ENCODE measurements around the gene TRIP10. TPM values are rescaled to one million over a fixed set of nuclear protein-coding genes. Genes with fewer than 3 reads are reported as not detected.

The TRIP10 gene
- total and polyA plus RNA-seq, 8 donors: 30.1 to 111 (median 66.8) TPM

DNA sequence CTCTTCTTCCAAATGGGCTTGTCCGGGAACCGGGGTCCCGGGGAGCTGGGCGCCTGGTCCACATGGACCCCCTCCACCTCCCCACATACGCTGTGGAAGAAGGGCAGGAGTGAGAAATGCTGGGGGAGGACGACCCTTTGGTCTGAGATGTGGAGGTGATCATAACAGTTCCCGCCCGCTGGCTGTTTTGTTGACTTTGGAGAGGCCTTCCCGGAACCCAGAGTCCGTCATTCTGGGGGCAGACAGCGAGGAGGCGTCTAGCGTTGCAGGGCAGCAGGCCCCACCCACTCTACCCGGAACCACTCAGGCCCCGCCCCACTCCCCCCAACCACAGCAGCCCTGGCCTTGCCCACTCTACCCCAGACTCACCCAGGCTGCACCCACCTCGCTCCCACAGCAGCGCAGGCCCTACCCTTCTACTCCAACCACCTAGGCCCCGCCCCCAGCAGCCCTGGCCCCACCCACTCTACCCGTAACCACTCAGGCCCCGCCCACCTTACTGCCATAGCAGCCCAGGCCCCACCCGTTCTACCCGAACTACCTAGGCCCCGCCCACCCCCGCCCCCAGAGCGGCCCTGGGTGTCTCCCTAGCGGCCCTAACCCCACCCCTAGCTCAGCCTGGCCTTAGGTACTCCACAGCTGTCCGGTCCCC lies 9.2 kb upstream of the TRIP10 start:
- WGBS, 5 donors: 33 to 51% (median 36%) methylated on average over 25 to 27 of the region's 27 CpGs
- TF ChIP-seq, protein P1, sequence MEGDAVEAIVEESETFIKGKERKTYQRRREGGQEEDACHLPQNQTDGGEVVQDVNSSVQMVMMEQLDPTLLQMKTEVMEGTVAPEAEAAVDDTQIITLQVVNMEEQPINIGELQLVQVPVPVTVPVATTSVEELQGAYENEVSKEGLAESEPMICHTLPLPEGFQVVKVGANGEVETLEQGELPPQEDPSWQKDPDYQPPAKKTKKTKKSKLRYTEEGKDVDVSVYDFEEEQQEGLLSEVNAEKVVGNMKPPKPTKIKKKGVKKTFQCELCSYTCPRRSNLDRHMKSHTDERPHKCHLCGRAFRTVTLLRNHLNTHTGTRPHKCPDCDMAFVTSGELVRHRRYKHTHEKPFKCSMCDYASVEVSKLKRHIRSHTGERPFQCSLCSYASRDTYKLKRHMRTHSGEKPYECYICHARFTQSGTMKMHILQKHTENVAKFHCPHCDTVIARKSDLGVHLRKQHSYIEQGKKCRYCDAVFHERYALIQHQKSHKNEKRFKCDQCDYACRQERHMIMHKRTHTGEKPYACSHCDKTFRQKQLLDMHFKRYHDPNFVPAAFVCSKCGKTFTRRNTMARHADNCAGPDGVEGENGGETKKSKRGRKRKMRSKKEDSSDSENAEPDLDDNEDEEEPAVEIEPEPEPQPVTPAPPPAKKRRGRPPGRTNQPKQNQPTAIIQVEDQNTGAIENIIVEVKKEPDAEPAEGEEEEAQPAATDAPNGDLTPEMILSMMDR (IDR thresholded peaks at IDR 0.05): no peak
- TF ChIP-seq POLR2A (IDR thresholded peaks at IDR 0.05): no peak
- TF ChIP-seq POLR2AphosphoS5 (IDR thresholded peaks at IDR 0.05): no peak
- no peak for TF ChIP-seq EP300 (IDR thresholded peaks at IDR 0.05)
- Histone ChIP-seq H3K27me3 (no peaks in the 10 kb centered on the region), H3K36me3 (peaks cover 10 to 49% (median 37%) of the 10 kb centered on the region in 4 donors), H3K4me3 (peak overlapping the region; percentile 22 to 40 (median 30)), H3K9me3 (no peaks in the 10 kb centered on the region), H3K27ac (peak overlapping the region in 4 of 5 donors; percentile 48 to 77 (median 62)), H3K4me1 (peaks cover 13 to 35% (median 18%) of the 10 kb centered on the region in 4 donors)
- peak; percentile 92 to 96 for DNase-seq
- intact Hi-C loops (cut with DNase I; ENCODE audit: low total_unique reads): loop anchor here (10.0 kb wide), 1 partner anchor 135 kb away; no protein-coding TSS in a partner anchor

DNA sequence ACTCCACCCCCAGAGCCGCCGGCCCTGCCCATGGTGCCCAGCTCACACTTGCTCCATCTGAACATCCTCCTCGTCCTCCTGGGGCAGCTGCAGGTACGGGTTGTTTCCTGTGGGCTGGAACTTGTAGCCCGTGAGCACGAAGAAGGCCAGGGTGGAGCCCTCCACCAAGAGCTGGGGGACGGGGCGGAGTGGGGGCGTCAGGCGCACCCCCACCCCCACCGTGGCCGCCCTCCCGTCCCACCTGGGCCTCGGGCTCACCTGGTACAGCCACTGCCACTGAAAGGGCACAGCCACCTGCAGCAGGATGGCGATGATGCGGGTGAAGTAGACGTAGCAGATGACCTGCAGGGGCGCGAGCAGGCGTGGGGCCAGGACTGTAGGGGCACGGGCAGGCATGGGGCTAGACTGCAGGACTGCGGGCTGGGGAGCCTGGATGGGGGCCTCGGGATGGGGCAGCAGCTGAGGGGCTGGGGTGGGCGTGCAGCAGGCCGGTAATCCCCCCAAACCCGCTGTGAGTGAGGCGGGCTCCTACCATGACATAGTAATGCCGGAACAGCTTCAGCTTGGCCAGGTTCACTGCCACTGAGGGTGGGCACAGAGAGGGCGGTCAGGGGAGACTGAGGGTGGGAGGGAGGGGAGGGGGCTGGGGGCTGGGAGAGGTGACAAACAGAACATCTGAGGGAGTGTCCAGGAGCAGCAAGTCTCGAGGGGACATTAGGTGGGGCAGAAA lies 8.4 kb upstream of the TRIP10 start:
- WGBS, 5 donors: 70 to 90% (median 79%) methylated on average over 17 to 30 of the region's 30 CpGs
- H3K36me3 ChIP-seq: peaks cover 10 to 50% (median 37%) of the 10 kb centered on the region in 4 donors
- DNase-seq: no peak
- H3K27ac ChIP-seq: peak overlapping the region in 4 of 5 donors; percentile 48 to 77 (median 62)
- H3K9me3 ChIP-seq: no peaks in the 10 kb centered on the region
- intact Hi-C loops (cut with DNase I; ENCODE audit: low total_unique reads): loop anchor here (10.0 kb wide), 1 partner anchor 134 kb away; no protein-coding TSS in a partner anchor
- no peak for TF ChIP-seq POLR2A (IDR thresholded peaks at IDR 0.05)
- TF ChIP-seq POLR2AphosphoS5 (IDR thresholded peaks at IDR 0.05): no peak
- TF ChIP-seq EP300 (IDR thresholded peaks at IDR 0.05): no peak
- TF ChIP-seq, protein P1 (IDR thresholded peaks at IDR 0.05): no peak
- H3K27me3 ChIP-seq: no peaks in the 10 kb centered on the region
- peaks cover 21 to 43% (median 26%) of the 10 kb centered on the region in 4 donors for H3K4me1 ChIP-seq
- H3K4me3 ChIP-seq: peak overlapping the region in 3 of 4 donors; percentile 22 to 28 (median 27)

DNA sequence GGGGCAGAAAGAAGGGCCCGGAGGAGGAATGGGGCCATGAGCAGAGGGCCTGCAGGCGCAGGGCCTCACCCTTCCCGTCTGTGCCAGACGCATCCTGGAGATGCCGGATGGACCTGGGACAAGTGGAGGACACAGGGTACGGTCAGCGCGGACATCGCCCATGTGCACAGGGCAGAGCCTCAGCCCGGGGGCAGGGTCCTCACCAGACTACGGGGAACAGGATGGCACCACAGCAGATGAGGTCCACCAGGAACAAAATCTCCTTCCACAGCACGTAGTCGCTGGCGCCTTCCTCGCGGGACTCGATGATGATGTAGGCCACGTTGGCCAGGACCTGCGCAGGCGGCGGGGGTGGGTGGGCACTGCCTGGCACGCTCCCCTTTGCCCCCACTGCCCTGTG lies 7.7 kb upstream of the TRIP10 start:
- Histone ChIP-seq H3K4me1 (peaks cover 23 to 50% (median 33%) of the 10 kb centered on the region in 4 donors), H3K4me3 (no peak overlapping the region), H3K9me3 (no peaks in the 10 kb centered on the region), H3K27ac (no peak overlapping the region), H3K27me3 (no peaks in the 10 kb centered on the region), H3K36me3 (peaks cover 10 to 50% (median 37%) of the 10 kb centered on the region in 4 donors)
- DNase-seq: no peak
- 89 to 95% (median 91%) methylated on average over 10 to 22 of the region's 22 CpGs for WGBS, 5 donors
- no peak for TF ChIP-seq EP300 (IDR thresholded peaks at IDR 0.05)
- no peak for TF ChIP-seq POLR2A (IDR thresholded peaks at IDR 0.05)
- TF ChIP-seq, protein P1 (IDR thresholded peaks at IDR 0.05): no peak
- no peak for TF ChIP-seq POLR2AphosphoS5 (IDR thresholded peaks at IDR 0.05)
- intact Hi-C loops (cut with DNase I; ENCODE audit: low total_unique reads): loop anchor here (10.0 kb wide), 1 partner anchor 133 kb away; no protein-coding TSS in a partner anchor

DNA sequence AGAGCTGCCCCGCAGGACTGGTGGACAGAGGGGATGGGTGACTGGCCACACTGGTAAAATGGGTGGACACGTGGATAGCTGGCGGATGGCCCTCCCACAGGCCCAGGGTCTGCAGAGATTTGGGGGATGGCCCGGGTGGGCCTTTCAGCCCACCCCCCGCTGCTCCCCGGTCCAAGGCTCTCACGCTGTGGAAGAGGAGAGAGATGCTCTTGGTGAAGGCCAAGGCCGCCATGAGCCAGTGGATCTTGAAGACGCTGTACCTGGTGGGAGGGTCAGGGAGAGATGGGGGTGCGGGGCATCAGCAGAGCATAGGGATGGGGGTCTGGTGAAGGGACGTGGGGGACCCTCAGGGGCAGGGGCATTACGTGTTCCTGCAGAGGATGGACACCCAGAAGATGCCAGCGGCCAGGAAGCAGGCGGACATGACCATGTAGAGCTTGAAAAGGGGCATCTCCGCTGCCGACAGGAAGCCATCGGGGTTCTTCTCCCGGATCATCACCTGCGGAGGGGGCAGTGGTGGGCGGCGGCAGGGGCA lies 6.6 kb upstream of the TRIP10 start:
- WGBS, 5 donors: 89 to 93% (median 92%) methylated on average over 19 to 21 of the region's 21 CpGs
- intact Hi-C loops (cut with DNase I; ENCODE audit: low total_unique reads): loop anchor here (10.0 kb wide), 1 partner anchor 132 kb away; no protein-coding TSS in a partner anchor
- Histone ChIP-seq H3K27me3 (no peaks in the 10 kb centered on the region), H3K36me3 (peaks cover 10 to 50% (median 37%) of the 10 kb centered on the region in 4 donors), H3K4me1 (peaks cover 24 to 53% (median 37%) of the 10 kb centered on the region in 4 donors), H3K9me3 (no peaks in the 10 kb centered on the region), H3K4me3 (no peak overlapping the region), H3K27ac (no peak overlapping the region)
- DNase-seq: no peak
- TF ChIP-seq, protein P1 (IDR thresholded peaks at IDR 0.05): no peak
- TF ChIP-seq POLR2A (IDR thresholded peaks at IDR 0.05) (no peak), POLR2AphosphoS5 (IDR thresholded peaks at IDR 0.05) (no peak), EP300 (IDR thresholded peaks at IDR 0.05) (no peak)
